ENCODE measurements around the gene PODNL1. TPM values are rescaled to one million over a fixed set of nuclear protein-coding genes. Genes with fewer than 3 reads are reported as not detected.

The PODNL1 gene
- total and polyA plus RNA-seq, 10 of the 15 experiments (the other 5 are each of a cell fraction or from before 2014, with no cell fraction given) = 0.04 to 0.44 TPM; not detected in 8

GRCh38 chr19:13986348-13986904, 48.2 kb upstream of the PODNL1 start (continued):
- TF ChIP-seq EP300 (IDR thresholded peaks at IDR 0.05; ENCODE audit: borderline replicate concordance in 1 of 2, control insufficient read depth in 1 of 2, low read depth in 2 of 2, low read length in 2 of 2) = 0 out of 4 replicates have a peak, but pooled peaks have one; percentile 27 to 47
- peak; percentile 23; the same call in 1 of the 2 replicates for TF ChIP-seq PML (IDR thresholded peaks at IDR 0.05; ENCODE audit: low read length)
- no peak for TF ChIP-seq ZNF384 (IDR thresholded peaks at IDR 0.05; ENCODE audit: borderline replicate concordance, low read depth, low read length)
- TF ChIP-seq MEF2B (IDR thresholded peaks at IDR 0.05; ENCODE audit: partially characterized antibody, poor library complexity, severe bottlenecking) = peak; percentile 47
- TF ChIP-seq KDM1A (IDR thresholded peaks at IDR 0.05; ENCODE audit: borderline replicate concordance) = no peak
- TF ChIP-seq MYB (IDR thresholded peaks at IDR 0.05; ENCODE audit: borderline replicate concordance, low read depth, low read length) = no peak
- TF ChIP-seq NRF1 (conservative IDR thresholded peaks at IDR 0.05; ENCODE audit: low read depth, low read length) = peak; percentile 92
- TF ChIP-seq NFIC (IDR thresholded peaks at IDR 0.05; ENCODE audit: low read depth, low read length) = peak; percentile 65; the same call in 1 of the 2 replicates
- TF ChIP-seq EGR1 (IDR thresholded peaks at IDR 0.05; ENCODE audit: borderline replicate concordance in 1 of 2, low read depth in 2 of 2, low read length in 2 of 2) = peak in 1 of 2 experiments; percentile 3; a peak in 1 of 3 replicates
- TF ChIP-seq ZNF687 (IDR thresholded peaks at IDR 0.05) = peak; percentile 83
- TF ChIP-seq ZBTB11 (CRISPR knock-in tag; IDR thresholded peaks at IDR 0.05) = no peak
- no peak for TF ChIP-seq CEBPZ (IDR thresholded peaks at IDR 0.05; ENCODE audit: low read depth, low read length)
- TF ChIP-seq NBN (IDR thresholded peaks at IDR 0.05) = peak; percentile 79
- peak; percentile 66; the same call in 1 of the 2 replicates for TF ChIP-seq CHD2 (IDR thresholded peaks at IDR 0.05; ENCODE audit: borderline replicate concordance, low read depth, low read length)
- TF ChIP-seq PKNOX1 (IDR thresholded peaks at IDR 0.05) = peak; percentile 77
- no peak; the same call in 1 of the 2 replicates for TF ChIP-seq CBFB (IDR thresholded peaks at IDR 0.05; ENCODE audit: low read depth)
- peak; percentile 73; the same call in 1 of the 2 replicates for TF ChIP-seq TCF12 (IDR thresholded peaks at IDR 0.05; ENCODE audit: low read depth, low read length)
